ENCODE results near the gene ZNF574.

ZNF574 gene

GRCh38 chr19:42122691-42123607 lies 47.0 kb downstream of the ZNF574 start:
- TF ChIP-seq, protein P1, sequence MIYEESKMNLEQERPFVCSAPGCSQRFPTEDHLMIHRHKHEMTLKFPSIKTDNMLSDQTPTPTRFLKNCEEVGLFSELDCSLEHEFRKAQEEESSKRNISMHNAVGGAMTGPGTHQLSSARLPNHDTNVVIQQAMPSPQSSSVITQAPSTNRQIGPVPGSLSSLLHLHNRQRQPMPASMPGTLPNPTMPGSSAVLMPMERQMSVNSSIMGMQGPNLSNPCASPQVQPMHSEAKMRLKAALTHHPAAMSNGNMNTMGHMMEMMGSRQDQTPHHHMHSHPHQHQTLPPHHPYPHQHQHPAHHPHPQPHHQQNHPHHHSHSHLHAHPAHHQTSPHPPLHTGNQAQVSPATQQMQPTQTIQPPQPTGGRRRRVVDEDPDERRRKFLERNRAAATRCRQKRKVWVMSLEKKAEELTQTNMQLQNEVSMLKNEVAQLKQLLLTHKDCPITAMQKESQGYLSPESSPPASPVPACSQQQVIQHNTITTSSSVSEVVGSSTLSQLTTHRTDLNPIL (CRISPR knock-in tag; IDR thresholded peaks at IDR 0.05; ENCODE audit: low read depth) = no peak
- ATAC-seq = peak; percentile 34; the same call in 2 of the 3 replicates

GRCh38 chr19:42123765-42124164 lies 47.8 kb downstream of the ZNF574 start:
- ATAC-seq = no peak
- TF ChIP-seq PPARA (CRISPR knock-in tag; IDR thresholded peaks at IDR 0.05; ENCODE audit: borderline replicate concordance) (no peak), ARNTL (CRISPR knock-in tag; IDR thresholded peaks at IDR 0.05; ENCODE audit: borderline replicate concordance, low read depth) (no peak)

DNA sequence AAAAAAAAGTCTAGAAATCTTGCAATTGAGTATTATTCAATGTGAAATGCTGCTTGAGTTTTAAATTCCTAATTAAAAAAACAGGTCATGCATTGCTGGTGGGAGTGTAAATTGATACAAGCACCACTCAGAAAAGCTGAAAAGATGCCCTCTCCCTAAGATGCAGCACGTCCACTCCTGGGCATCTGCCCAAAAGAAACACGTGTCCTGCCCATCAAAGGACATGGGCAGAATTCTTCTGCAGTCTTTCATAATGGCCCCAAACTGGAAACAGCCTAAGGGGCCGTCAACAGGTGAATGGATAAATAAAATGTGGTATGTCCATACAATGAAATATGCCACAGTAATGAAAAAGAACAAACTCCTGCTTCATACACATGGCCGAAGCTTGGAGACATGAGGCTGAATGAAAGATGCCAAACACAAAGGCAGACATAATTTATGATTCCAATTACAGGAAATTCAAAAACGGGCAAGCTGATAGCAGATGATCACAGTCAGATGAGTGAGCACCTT lies 48.5 kb downstream of the ZNF574 start:
- no peak for ATAC-seq
- TF ChIP-seq ZNF8 (CRISPR knock-in tag; IDR thresholded peaks at IDR 0.05) = peak; percentile 96
- no peak for TF ChIP-seq CSDC2 (CRISPR knock-in tag; IDR thresholded peaks at IDR 0.05)

DNA sequence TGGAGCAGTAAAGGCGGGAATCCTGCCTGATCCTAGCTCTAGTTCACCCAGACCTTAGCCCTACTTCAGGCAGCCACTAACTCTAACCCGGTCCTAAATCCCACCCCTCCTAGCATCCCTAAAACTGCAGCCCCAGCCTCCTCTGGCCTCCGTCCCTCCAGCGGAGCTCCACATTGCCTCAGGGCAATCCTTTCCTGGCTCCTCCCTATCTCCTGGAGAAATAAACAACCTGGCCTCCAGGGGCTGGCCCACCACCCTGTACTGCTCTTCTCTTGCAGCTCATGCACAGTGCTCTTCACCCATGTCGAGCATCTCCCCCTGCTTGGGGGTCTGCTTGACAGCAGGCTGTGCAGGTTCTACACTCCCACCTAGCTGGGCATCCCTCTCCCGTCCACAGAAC lies 49.6 kb downstream of the ZNF574 start:
- ATAC-seq = no peak
- TF ChIP-seq PATZ1 (CRISPR knock-in tag; IDR thresholded peaks at IDR 0.05; ENCODE audit: borderline replicate concordance) (no peak), ZNF565 (CRISPR knock-in tag; conservative IDR thresholded peaks at IDR 0.05; ENCODE audit: low read depth) (no peak), ESRRG (CRISPR knock-in tag; IDR thresholded peaks at IDR 0.05) (no peak), GLIS3 (CRISPR knock-in tag; IDR thresholded peaks at IDR 0.05) (no peak)
- TF ChIP-seq, protein P2, sequence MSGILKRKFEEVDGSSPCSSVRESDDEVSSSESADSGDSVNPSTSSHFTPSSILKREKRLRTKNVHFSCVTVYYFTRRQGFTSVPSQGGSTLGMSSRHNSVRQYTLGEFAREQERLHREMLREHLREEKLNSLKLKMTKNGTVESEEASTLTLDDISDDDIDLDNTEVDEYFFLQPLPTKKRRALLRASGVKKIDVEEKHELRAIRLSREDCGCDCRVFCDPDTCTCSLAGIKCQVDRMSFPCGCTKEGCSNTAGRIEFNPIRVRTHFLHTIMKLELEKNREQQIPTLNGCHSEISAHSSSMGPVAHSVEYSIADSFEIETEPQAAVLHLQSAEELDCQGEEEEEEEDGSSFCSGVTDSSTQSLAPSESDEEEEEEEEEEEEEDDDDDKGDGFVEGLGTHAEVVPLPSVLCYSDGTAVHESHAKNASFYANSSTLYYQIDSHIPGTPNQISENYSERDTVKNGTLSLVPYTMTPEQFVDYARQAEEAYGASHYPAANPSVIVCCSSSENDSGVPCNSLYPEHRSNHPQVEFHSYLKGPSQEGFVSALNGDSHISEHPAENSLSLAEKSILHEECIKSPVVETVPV (CRISPR knock-in tag; IDR thresholded peaks at IDR 0.05) = no peak

DNA sequence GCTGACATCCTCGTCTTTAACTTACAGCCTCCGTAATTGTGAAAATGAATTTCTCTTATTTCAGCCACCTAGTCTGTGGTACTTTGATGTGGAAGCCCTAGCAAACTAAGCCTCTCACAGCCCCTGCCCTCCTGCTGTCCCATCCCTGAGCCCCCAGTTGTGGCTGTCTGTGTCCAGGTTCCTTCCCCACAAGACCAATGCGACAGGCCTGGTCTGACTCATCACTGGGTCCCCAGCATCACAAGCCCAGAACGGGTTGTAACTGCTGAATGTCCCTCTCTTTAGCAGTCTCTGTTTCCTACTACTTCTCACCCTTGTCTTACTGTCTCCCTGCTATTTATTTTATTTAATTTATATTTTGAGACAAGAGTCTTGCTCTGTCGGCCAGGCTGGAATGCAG lies 50.6 kb downstream of the ZNF574 start:
- no peak for ATAC-seq
- TF ChIP-seq OSR1 (CRISPR knock-in tag; IDR thresholded peaks at IDR 0.05) = no peak
- TF ChIP-seq, protein P1 (CRISPR knock-in tag; IDR thresholded peaks at IDR 0.05; ENCODE audit: low read depth) = no peak
- TF ChIP-seq TCF4 (CRISPR knock-in tag; IDR thresholded peaks at IDR 0.05; ENCODE audit: borderline replicate concordance) = no peak
- no peak for TF ChIP-seq SNAI2 (CRISPR knock-in tag; IDR thresholded peaks at IDR 0.05)
- no peak for TF ChIP-seq ZNF70 (CRISPR knock-in tag; IDR thresholded peaks at IDR 0.05)
- TF ChIP-seq PPARA (CRISPR knock-in tag; IDR thresholded peaks at IDR 0.05; ENCODE audit: borderline replicate concordance) = no peak
- TF ChIP-seq ZFP30 (CRISPR knock-in tag; IDR thresholded peaks at IDR 0.05) = no peak
- TF ChIP-seq PATZ1 (CRISPR knock-in tag; IDR thresholded peaks at IDR 0.05; ENCODE audit: borderline replicate concordance) = no peak
- no peak for TF ChIP-seq TOX (CRISPR knock-in tag; IDR thresholded peaks at IDR 0.05; ENCODE audit: borderline replicate concordance)
- no peak for TF ChIP-seq ARNTL (CRISPR knock-in tag; IDR thresholded peaks at IDR 0.05; ENCODE audit: borderline replicate concordance, low read depth)
- no peak for TF ChIP-seq RARB (CRISPR knock-in tag; IDR thresholded peaks at IDR 0.05)
- no peak for TF ChIP-seq ZFP3 (CRISPR knock-in tag; IDR thresholded peaks at IDR 0.05)
- no peak for TF ChIP-seq GLIS3 (CRISPR knock-in tag; IDR thresholded peaks at IDR 0.05)
- no peak for TF ChIP-seq ZNF565 (CRISPR knock-in tag; conservative IDR thresholded peaks at IDR 0.05; ENCODE audit: low read depth)
- TF ChIP-seq, protein P2 (CRISPR knock-in tag; IDR thresholded peaks at IDR 0.05) = no peak
- TF ChIP-seq, protein P3, sequence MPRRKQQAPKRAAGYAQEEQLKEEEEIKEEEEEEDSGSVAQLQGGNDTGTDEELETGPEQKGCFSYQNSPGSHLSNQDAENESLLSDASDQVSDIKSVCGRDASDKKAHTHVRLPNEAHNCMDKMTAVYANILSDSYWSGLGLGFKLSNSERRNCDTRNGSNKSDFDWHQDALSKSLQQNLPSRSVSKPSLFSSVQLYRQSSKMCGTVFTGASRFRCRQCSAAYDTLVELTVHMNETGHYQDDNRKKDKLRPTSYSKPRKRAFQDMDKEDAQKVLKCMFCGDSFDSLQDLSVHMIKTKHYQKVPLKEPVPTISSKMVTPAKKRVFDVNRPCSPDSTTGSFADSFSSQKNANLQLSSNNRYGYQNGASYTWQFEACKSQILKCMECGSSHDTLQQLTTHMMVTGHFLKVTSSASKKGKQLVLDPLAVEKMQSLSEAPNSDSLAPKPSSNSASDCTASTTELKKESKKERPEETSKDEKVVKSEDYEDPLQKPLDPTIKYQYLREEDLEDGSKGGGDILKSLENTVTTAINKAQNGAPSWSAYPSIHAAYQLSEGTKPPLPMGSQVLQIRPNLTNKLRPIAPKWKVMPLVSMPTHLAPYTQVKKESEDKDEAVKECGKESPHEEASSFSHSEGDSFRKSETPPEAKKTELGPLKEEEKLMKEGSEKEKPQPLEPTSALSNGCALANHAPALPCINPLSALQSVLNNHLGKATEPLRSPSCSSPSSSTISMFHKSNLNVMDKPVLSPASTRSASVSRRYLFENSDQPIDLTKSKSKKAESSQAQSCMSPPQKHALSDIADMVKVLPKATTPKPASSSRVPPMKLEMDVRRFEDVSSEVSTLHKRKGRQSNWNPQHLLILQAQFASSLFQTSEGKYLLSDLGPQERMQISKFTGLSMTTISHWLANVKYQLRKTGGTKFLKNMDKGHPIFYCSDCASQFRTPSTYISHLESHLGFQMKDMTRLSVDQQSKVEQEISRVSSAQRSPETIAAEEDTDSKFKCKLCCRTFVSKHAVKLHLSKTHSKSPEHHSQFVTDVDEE (CRISPR knock-in tag; IDR thresholded peaks at IDR 0.05) = no peak
- TF ChIP-seq ISL1 (CRISPR knock-in tag; IDR thresholded peaks at IDR 0.05) = no peak

All from SK-N-SH treated with all-trans-retinoic acid at 6 μM for 48 hours (cell line).